GM12864 (cell line): Measurements from ENCODE around the gene RNF223.

Source experiments
- DNase-seq: peaks from one replicate; pipeline ENCODE4 v3.0.0-alpha.2; 2011; ENCODE audit warnings: low read depth
- H3K4me3 ChIP-seq: 2 replicates; pipeline ENCODE4 v1.5.1; 2011; ENCODE audit warnings: mild to moderate bottlenecking, low read depth, low read length, control low read depth
- CTCF ChIP-seq: IDR thresholded peaks from 2 replicates; pipeline ENCODE4 v1.5.1; 2011; ENCODE audit warnings: low read depth, mild to moderate bottlenecking, moderate library complexity, low read length, control low read depth, inconsistent platforms; ENCODE audit errors: missing control alignments

The RNF223 gene

GRCh38 chr1:1119272-1119890 lies 45.3 kb upstream of the RNF223 start:
- no peak for TF ChIP-seq CTCF
- H3K4me3 ChIP-seq = no peak overlapping the region
- no peak for DNase-seq

- DNase-seq = no peak
- TF ChIP-seq CTCF = no peak
- no peak overlapping the region for H3K4me3 ChIP-seq
Observed at GRCh38 chr1:1118876-1119220, 44.7 kb upstream of the RNF223 start.

GRCh38 chr1:1118011-1118875 lies 44.1 kb upstream of the RNF223 start:
- no peak for DNase-seq
- TF ChIP-seq CTCF = no peak
- H3K4me3 ChIP-seq = no peak overlapping the region

- no peak for TF ChIP-seq CTCF
- DNase-seq = no peak
- no peak overlapping the region for H3K4me3 ChIP-seq
Observed at GRCh38 chr1:1117469-1117831, 43.3 kb upstream of the RNF223 start.

GRCh38 chr1:1116701-1117468 lies 42.8 kb upstream of the RNF223 start:
- no peak for TF ChIP-seq CTCF
- H3K4me3 ChIP-seq = peak overlapping the region; percentile 52
- no peak for DNase-seq

- H3K4me3 ChIP-seq = peak within 1 kb of the TSS; percentile 68
- TF ChIP-seq CTCF = no peak
- DNase-seq = peak; percentile 88
Observed at GRCh38 chr1:1115786-1116700, 41.9 kb upstream of the RNF223 start, which contains the start of gene C1orf159. C1orf159 (minus strand) TSS chr1:1116089; CDS start chr1:1091543, 24,546 bp downstream.
